ENCODE measurements around the gene DUSP8.

Gene DUSP8

GRCh38 chr11:1504138-1504537, 67.9 kb downstream of the DUSP8 start:
- in situ Hi-C loops (cut with HindIII; ENCODE audit: low sequenced_read_pairs): no loop called here

Measured in endothelial cell of hepatic sinusoid (primary cell).